Rectal smooth muscle tissue (tissue), 1 donor: ENCODE data around the gene TXK.

ENCODE experiments used
- H3K27ac ChIP-seq: one replicate; pipeline ENCODE4 v1.7.0; 2013; ENCODE audit warnings: low read depth, low read length, inconsistent platforms
- H3K27me3 ChIP-seq: one replicate; pipeline ENCODE4 v1.7.0; 2013; ENCODE audit warnings: low read length; ENCODE audit not compliant: control insufficient read depth, insufficient read depth
- H3K36me3 ChIP-seq: one replicate; pipeline ENCODE4 v1.7.0; 2013; ENCODE audit warnings: low read length; ENCODE audit not compliant: control insufficient read depth, insufficient read depth
- H3K4me1 ChIP-seq: one replicate; pipeline ENCODE4 v1.7.0; 2013; ENCODE audit warnings: low read length; ENCODE audit not compliant: control insufficient read depth, insufficient read depth
- H3K4me3 ChIP-seq: one replicate; pipeline ENCODE4 v1.7.0; 2013; ENCODE audit warnings: low read length
- H3K9ac ChIP-seq: one replicate; pipeline ENCODE4 v1.7.0; 2013; ENCODE audit warnings: low read length

TXK gene

GRCh38 chr4:48112017-48112667 is 21.9 kb downstream of the TXK start:
- H3K4me3 ChIP-seq = no peak overlapping the region
- H3K4me1 ChIP-seq = no peaks in the 10 kb centered on the region
- no peaks in the 10 kb centered on the region for H3K27me3 ChIP-seq
- H3K36me3 ChIP-seq = no peaks in the 10 kb centered on the region
- H3K27ac ChIP-seq = no peak overlapping the region
- no peak overlapping the region for H3K9ac ChIP-seq

- Histone ChIP-seq H3K4me1 (no peaks in the 10 kb centered on the region), H3K27me3 (no peaks in the 10 kb centered on the region), H3K4me3 (no peak overlapping the region), H3K27ac (no peak overlapping the region), H3K36me3 (no peaks in the 10 kb centered on the region), H3K9ac (no peak overlapping the region)
Measured at GRCh38 chr4:48110452-48110978, 23.5 kb downstream of the TXK start.

GRCh38 chr4:48109413-48110263 is 24.4 kb downstream of the TXK start:
- Histone ChIP-seq H3K36me3 (no peaks in the 10 kb centered on the region), H3K4me3 (no peak overlapping the region), H3K27me3 (no peaks in the 10 kb centered on the region), H3K27ac (no peak overlapping the region), H3K9ac (no peak overlapping the region), H3K4me1 (no peaks in the 10 kb centered on the region)

GRCh38 chr4:48108309-48109073 is 25.6 kb downstream of the TXK start:
- no peak overlapping the region for H3K27ac ChIP-seq
- no peaks in the 10 kb centered on the region for H3K4me1 ChIP-seq
- no peaks in the 10 kb centered on the region for H3K36me3 ChIP-seq
- H3K9ac ChIP-seq = no peak overlapping the region
- H3K27me3 ChIP-seq = no peaks in the 10 kb centered on the region
- no peak overlapping the region for H3K4me3 ChIP-seq

- Histone ChIP-seq H3K27ac (no peak overlapping the region), H3K36me3 (no peaks in the 10 kb centered on the region), H3K4me3 (no peak overlapping the region), H3K27me3 (no peaks in the 10 kb centered on the region), H3K9ac (no peak overlapping the region), H3K4me1 (no peaks in the 10 kb centered on the region)
Measured at GRCh38 chr4:48105230-48105629, 28.8 kb downstream of the TXK start.

- Histone ChIP-seq H3K9ac (no peak overlapping the region), H3K27me3 (no peaks in the 10 kb centered on the region), H3K27ac (no peak overlapping the region), H3K4me3 (no peak overlapping the region), H3K4me1 (no peaks in the 10 kb centered on the region), H3K36me3 (no peaks in the 10 kb centered on the region)
Measured at GRCh38 chr4:48103483-48104139, 30.4 kb downstream of the TXK start.

- H3K9ac ChIP-seq = no peak overlapping the region
- H3K27ac ChIP-seq = no peak overlapping the region
- no peak overlapping the region for H3K4me3 ChIP-seq
- no peaks in the 10 kb centered on the region for H3K27me3 ChIP-seq
- H3K4me1 ChIP-seq = no peaks in the 10 kb centered on the region
- no peaks in the 10 kb centered on the region for H3K36me3 ChIP-seq
Measured at GRCh38 chr4:48102303-48102702, 31.7 kb downstream of the TXK start.

- Histone ChIP-seq H3K9ac (no peak overlapping the region), H3K36me3 (no peaks in the 10 kb centered on the region)
Measured at GRCh38 chr4:48100256-48100655, 33.8 kb downstream of the TXK start.

GRCh38 chr4:48095441-48095840 is 38.6 kb downstream of the TXK start:
- Histone ChIP-seq H3K36me3 (no peaks in the 10 kb centered on the region), H3K9ac (no peak overlapping the region), H3K27me3 (no peaks in the 10 kb centered on the region), H3K27ac (no peak overlapping the region), H3K4me1 (no peaks in the 10 kb centered on the region), H3K4me3 (no peak overlapping the region)

More at GRCh38 chr4:48100256-48100655, 33.8 kb downstream of the TXK start:
- Histone ChIP-seq H3K4me1 (no peaks in the 10 kb centered on the region), H3K4me3 (no peak overlapping the region), H3K27me3 (no peaks in the 10 kb centered on the region), H3K27ac (no peak overlapping the region)

- Histone ChIP-seq H3K4me1 (no peaks in the 10 kb centered on the region), H3K27me3 (no peaks in the 10 kb centered on the region), H3K27ac (no peak overlapping the region), H3K36me3 (no peaks in the 10 kb centered on the region), H3K9ac (no peak overlapping the region), H3K4me3 (no peak overlapping the region)
Measured at GRCh38 chr4:48093991-48094416, 40.0 kb downstream of the TXK start.

- Histone ChIP-seq H3K27ac (no peak overlapping the region), H3K9ac (no peak overlapping the region), H3K36me3 (no peaks in the 10 kb centered on the region), H3K4me1 (no peaks in the 10 kb centered on the region), H3K4me3 (no peak overlapping the region), H3K27me3 (no peaks in the 10 kb centered on the region)
Measured at GRCh38 chr4:48090621-48091020, 43.4 kb downstream of the TXK start.
